Endodermal cell (in vitro differentiated cells): ENCODE measurements around the gene GPR161. TPM values are rescaled to one million over a fixed set of nuclear protein-coding genes. Genes with fewer than 3 reads are reported as not detected.
"Not testable (repeated sequence)": the region's sequence is repeated elsewhere in the genome, so short reads cannot be mapped to it uniquely, and the experiment has no call there.

Source experiments
- DNase-seq: peaks from one replicate; pipeline ENCODE4 v3.0.0-alpha.2; 2017
- H3K27ac ChIP-seq: 2 replicates; pipeline ENCODE4 v1.5.1; 2013; ENCODE audit warnings: mild to moderate bottlenecking, low read depth, low read length, moderate library complexity
- H3K27me3 ChIP-seq: 2 replicates; pipeline ENCODE4 v1.6.1; 2013; ENCODE audit warnings: mild to moderate bottlenecking, low read length, moderate library complexity; ENCODE audit not compliant: insufficient read depth, control insufficient read depth, poor library complexity, severe bottlenecking
- H3K36me3 ChIP-seq: 2 replicates; pipeline ENCODE4 v1.7.0; 2013; ENCODE audit warnings: mild to moderate bottlenecking, low read length, moderate library complexity; ENCODE audit not compliant: control insufficient read depth, insufficient read depth
- H3K4me1 ChIP-seq: one replicate; pipeline ENCODE4 v1.7.0; 2013; ENCODE audit warnings: low read length; ENCODE audit not compliant: control insufficient read depth, insufficient read depth
- H3K4me3 ChIP-seq: 2 replicates; pipeline ENCODE4 v1.5.1; 2013; ENCODE audit warnings: mild to moderate bottlenecking, low read length, moderate library complexity
- H3K9ac ChIP-seq: 2 replicates; pipeline ENCODE4 v1.6.1; 2013; ENCODE audit warnings: mild to moderate bottlenecking, low read length, moderate library complexity; ENCODE audit not compliant: poor library complexity, severe bottlenecking; ENCODE audit errors: extremely low read depth
- H3K9me3 ChIP-seq: 2 replicates; pipeline ENCODE4 v1.6.1; 2013; ENCODE audit warnings: mild to moderate bottlenecking, low read length, moderate library complexity; ENCODE audit not compliant: control insufficient read depth
- H3K27ac Mint-ChIP-seq: 2 replicates; pipeline ENCODE4 v1.8.0; 2020; ENCODE audit warnings: mixed read lengths
- H3K27me3 Mint-ChIP-seq: 2 replicates; pipeline ENCODE4 v1.8.0; 2021; ENCODE audit warnings: mild to moderate bottlenecking, mixed read lengths; ENCODE audit not compliant: insufficient read depth
- H3K36me3 Mint-ChIP-seq: 2 replicates; pipeline ENCODE4 v1.8.0; 2020; ENCODE audit warnings: low read depth, mixed read lengths
- H3K4me1 Mint-ChIP-seq: 2 replicates; pipeline ENCODE4 v1.8.0; 2020; ENCODE audit warnings: mixed read lengths
- H3K4me3 Mint-ChIP-seq: 2 replicates; pipeline ENCODE4 v1.8.0; 2020; ENCODE audit warnings: mild to moderate bottlenecking, moderate library complexity, mixed read lengths
- H3K9me3 Mint-ChIP-seq: 2 replicates; pipeline ENCODE4 v1.8.0; 2020; ENCODE audit warnings: mild to moderate bottlenecking, mixed read lengths
- WGBS, 2 experiments: methylation state at CpG; one replicate each; pipeline versions ENCODE4 v1.1.5 to v1.1.7; 2013; ENCODE audit warnings: missing lambda C conversion rate in 2 of 2, mixed read lengths in 1 of 2; ENCODE audit not compliant: insufficient coverage in 1 of 2, insufficient read length in 1 of 2; 5-methylcytosine and 5-hydroxymethylcytosine counted together
- total RNA-seq, 2 donors: library from RNA; stranded (reverse); fragmentation: NEBNext Ultra II Directional in 1 of 2; extraction: Animal tissue kit (Norgen Biotek cat#: 25700) in 1 of 2; gene quantifications; 2 replicates in 1 of 2; 3 replicates in 1 of 2; pipeline ENCODE4 v1.2.1, GENCODE V29; 2021
- TF ChIP-seq, protein P1 (sequence below): fragments of 200-600 bp; sonication (generic); conservative IDR thresholded peaks from 2 replicates; pipeline ENCODE4 v1.5.0; 2021; ENCODE audit warnings: antibody characterized with exemption, mild to moderate bottlenecking

GPR161 gene
- total RNA-seq, 2 donors from 2014 or later, result 24.0 to 26.6 TPM

- TF ChIP-seq, protein P1, sequence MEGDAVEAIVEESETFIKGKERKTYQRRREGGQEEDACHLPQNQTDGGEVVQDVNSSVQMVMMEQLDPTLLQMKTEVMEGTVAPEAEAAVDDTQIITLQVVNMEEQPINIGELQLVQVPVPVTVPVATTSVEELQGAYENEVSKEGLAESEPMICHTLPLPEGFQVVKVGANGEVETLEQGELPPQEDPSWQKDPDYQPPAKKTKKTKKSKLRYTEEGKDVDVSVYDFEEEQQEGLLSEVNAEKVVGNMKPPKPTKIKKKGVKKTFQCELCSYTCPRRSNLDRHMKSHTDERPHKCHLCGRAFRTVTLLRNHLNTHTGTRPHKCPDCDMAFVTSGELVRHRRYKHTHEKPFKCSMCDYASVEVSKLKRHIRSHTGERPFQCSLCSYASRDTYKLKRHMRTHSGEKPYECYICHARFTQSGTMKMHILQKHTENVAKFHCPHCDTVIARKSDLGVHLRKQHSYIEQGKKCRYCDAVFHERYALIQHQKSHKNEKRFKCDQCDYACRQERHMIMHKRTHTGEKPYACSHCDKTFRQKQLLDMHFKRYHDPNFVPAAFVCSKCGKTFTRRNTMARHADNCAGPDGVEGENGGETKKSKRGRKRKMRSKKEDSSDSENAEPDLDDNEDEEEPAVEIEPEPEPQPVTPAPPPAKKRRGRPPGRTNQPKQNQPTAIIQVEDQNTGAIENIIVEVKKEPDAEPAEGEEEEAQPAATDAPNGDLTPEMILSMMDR, result no peak
- H3K9me3 ChIP-seq, result peaks cover 34% of the 10 kb centered on the region
- Mint-ChIP-seq H3K36me3 (peaks cover 2% of the 10 kb centered on the region), H3K4me3 (no peak overlapping the region), H3K4me1 (no peaks in the 10 kb centered on the region), H3K27me3 (no peaks in the 10 kb centered on the region), H3K27ac (no peak overlapping the region), H3K9me3 (peaks cover 40% of the 10 kb centered on the region)
- H3K4me1 ChIP-seq, result no peaks in the 10 kb centered on the region
- no peaks in the 10 kb centered on the region for H3K27me3 ChIP-seq
- no peaks in the 10 kb centered on the region for H3K36me3 ChIP-seq
- H3K27ac ChIP-seq, result no peak overlapping the region
- H3K4me3 ChIP-seq, result no peak overlapping the region
- no peak for DNase-seq
- H3K9ac ChIP-seq, result no peak overlapping the region
- 85 to 92% methylated on average over 2 of the region's 4 CpGs for WGBS, 2 experiments
These were observed 19.2 kb upstream of the GPR161 start for GRCh38 chr1:168155910-168156309.

DNA sequence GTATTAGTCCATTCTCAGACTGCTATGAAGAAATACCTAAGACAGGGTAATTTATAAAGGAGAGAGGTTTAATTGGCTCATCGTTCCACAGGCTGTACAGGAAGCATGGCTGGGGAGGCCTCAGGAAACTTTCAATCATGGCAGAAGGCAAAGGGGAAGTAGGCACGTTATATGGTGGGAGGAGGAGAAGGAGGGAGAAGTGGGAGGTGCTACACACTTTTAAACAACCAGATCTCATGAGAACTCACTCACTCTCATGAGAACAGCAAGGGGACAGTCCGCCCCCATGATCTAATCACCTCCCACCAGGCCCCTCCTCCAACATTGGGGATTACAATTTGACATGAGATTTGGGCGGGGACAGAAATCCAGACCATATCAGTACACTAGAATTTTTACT lies 18.0 kb upstream of the GPR161 start:
- 92 to 100% methylated on average over 1 to 3 of the region's 4 CpGs for WGBS, 2 experiments
- H3K27ac Mint-ChIP-seq, H3K9ac ChIP-seq, H3K4me3 Mint-ChIP-seq, H3K27me3 Mint-ChIP-seq, DNase-seq, H3K27ac ChIP-seq, H3K36me3 Mint-ChIP-seq, H3K36me3 ChIP-seq, H3K4me3 ChIP-seq, H3K27me3 ChIP-seq, H3K4me1 ChIP-seq, H3K4me1 Mint-ChIP-seq: not testable (repeated sequence)
- peaks cover 26% of the 10 kb centered on the region for H3K9me3 ChIP-seq
- H3K9me3 Mint-ChIP-seq, result peaks cover 29% of the 10 kb centered on the region

DNA sequence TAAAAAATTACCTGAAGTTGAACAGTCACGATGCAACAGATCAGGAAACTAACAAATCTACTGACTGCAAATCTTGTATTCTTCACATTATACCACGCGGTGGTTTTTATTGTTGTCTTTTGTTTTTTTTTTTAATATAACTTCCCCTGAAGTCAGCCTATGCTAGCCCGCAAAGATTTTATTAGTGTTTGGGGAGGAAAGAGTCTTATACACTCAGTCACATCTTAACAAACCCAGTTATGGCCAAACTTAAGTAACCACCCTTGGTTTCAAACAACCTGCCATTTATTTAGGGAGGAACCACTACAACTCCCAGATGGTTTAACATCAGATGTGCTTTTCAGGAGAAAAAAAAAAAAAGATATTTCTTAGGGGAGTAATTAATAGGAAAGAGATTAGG lies 15.2 kb upstream of the GPR161 start:
- WGBS, 2 experiments, result 100% methylated on average over 1 of the region's 4 CpGs; no CpG with 5 or more reads in 1 of the 2 experiments
- no peak overlapping the region for H3K4me3 Mint-ChIP-seq
- no peak for DNase-seq

More for the DNA sequence above, 15.2 kb upstream of the GPR161 start:
- H3K27ac ChIP-seq, result no peak overlapping the region
- no peak overlapping the region for H3K4me3 ChIP-seq
- H3K36me3 ChIP-seq, result no peaks in the 10 kb centered on the region
- H3K27me3 ChIP-seq, result no peaks in the 10 kb centered on the region
- TF ChIP-seq, protein P1, result no peak
- Mint-ChIP-seq H3K27me3 (no peaks in the 10 kb centered on the region), H3K4me1 (peaks cover 2% of the 10 kb centered on the region), H3K36me3 (no peaks in the 10 kb centered on the region), H3K9me3 (peaks cover 4% of the 10 kb centered on the region), H3K27ac (no peak overlapping the region)
- peaks cover 1% of the 10 kb centered on the region for H3K9me3 ChIP-seq
- H3K9ac ChIP-seq, result no peak overlapping the region
- no peaks in the 10 kb centered on the region for H3K4me1 ChIP-seq
